ENCODE data around the gene TF. TPM values are rescaled to one million over a fixed set of nuclear protein-coding genes. Genes with fewer than 3 reads are reported as not detected.

TF gene
- total and polyA plus RNA-seq, 2 of the 8 experiments (the other 6 are each of a cell fraction or from before 2014, with no cell fraction given) = 0.02 to 0.26 TPM

- TF ChIP-seq CBX8 (IDR thresholded peaks at IDR 0.05; ENCODE audit: borderline replicate concordance, low read depth, low read length) = no peak
Measured at GRCh38 chr3:133829310-133829707, 83.1 kb downstream of the TF start (continued).
